A549 (cell line): ENCODE data around the gene RERE. TPM values are rescaled to one million over a fixed set of nuclear protein-coding genes. Genes with fewer than 3 reads are reported as not detected.

Experiments used
- ATAC-seq, 2 experiments: fragments of 200-7000 bp in 1 of 2; fragments of >200 bp in 1 of 2; cut with Nextera tagmentation in 1 of 2; cut with Tn5 transposase in 1 of 2; 3 replicates each; pipeline versions ENCODE4 v1.8.0 to v1.9.1; 2018 to 2020; ENCODE audit warnings: mild to moderate bottlenecking in 1 of 2, moderate library complexity in 1 of 2
- CTCF ChIA-PET: fragments of 300-600 bp; sonication (Branson Sonifier 250); formaldehyde crosslinking; extraction: SDS; loops from one replicate; lab custom pipeline; 2021; ENCODE audit warnings: antibody characterized with exemption, inconsistent platforms; lab: Yijun Ruan, JAX
- POLR2A ChIA-PET: fragments of 350-600 bp; formaldehyde crosslinking; extraction: SDS; loops from one replicate; lab custom pipeline; 2021; ENCODE audit warnings: antibody characterized with exemption, inconsistent platforms; lab: Yijun Ruan, JAX
- DNase-seq, 2 experiments: peaks; one replicate each; pipeline versions ENCODE4 v3.0.0 to v3.0.0-alpha.2; 2011 to 2016; ENCODE audit warnings: low read depth in 1 of 2, low spot score in 1 of 2
- FAIRE-seq: peaks from 2 replicates; lab custom pipeline; 2011; peaks lifted over from hg19 to GRCh38; lab: Jason Lieb, UNC
- H3K27ac ChIP-seq, 2 experiments: fragments of >200 bp; sonication (Bioruptor Twin); formaldehyde crosslinking; 3 replicates each; pipeline ENCODE4 v1.5.1; 2016 to 2017
- H3K4me1 ChIP-seq: fragments of >200 bp; sonication (Bioruptor Twin); formaldehyde crosslinking; 3 replicates; pipeline ENCODE4 v1.6.1; 2016
- H3K4me2 ChIP-seq: fragments of >200 bp; sonication (Bioruptor Twin); formaldehyde crosslinking; 3 replicates; pipeline ENCODE4 v1.6.1; 2016
- H3K4me3 ChIP-seq: fragments of >200 bp; sonication (Bioruptor Twin); formaldehyde crosslinking; 3 replicates; pipeline ENCODE4 v1.5.1; 2016
- H3K9me3 ChIP-seq: fragments of >200 bp; sonication (Bioruptor Twin); formaldehyde crosslinking; 3 replicates; pipeline ENCODE4 v1.6.1; 2016
- CEBPB ChIP-seq, 2 experiments: fragments of >200 bp in 1 of 2; sonication (Bioruptor Twin) in 1 of 2; formaldehyde crosslinking in 1 of 2; IDR thresholded peaks; 2 replicates each; pipeline ENCODE4 v1.6.1; 2012 to 2016
- CHD2 ChIP-seq: fragments of 150-350 bp; IDR thresholded peaks from 2 replicates; pipeline ENCODE4 v1.6.1; 2014; ENCODE audit warnings: low read length; ENCODE audit not compliant: partially characterized antibody
- CHD4 ChIP-seq: fragments of 200-600 bp; sonication (generic); IDR thresholded peaks from 2 replicates; pipeline ENCODE4 v1.6.1; 2016; ENCODE audit warnings: antibody characterized with exemption, mild to moderate bottlenecking, borderline replicate concordance
- EHMT2 ChIP-seq: fragments of 200-600 bp; sonication (generic); IDR thresholded peaks from 2 replicates; pipeline ENCODE4 v1.6.1; 2016; ENCODE audit warnings: antibody characterized with exemption, low read depth, mild to moderate bottlenecking, moderate library complexity
- EP300 ChIP-seq, 2 experiments: fragments of >200 bp; sonication (Bioruptor Twin); formaldehyde crosslinking; IDR thresholded peaks; 2 replicates in 1 of 2; 3 replicates in 1 of 2; pipeline ENCODE4 v1.6.1; 2016 to 2017
- FOSB ChIP-seq: fragments of 250-450 bp; sonication (Bioruptor Pico); IDR thresholded peaks from 2 replicates; pipeline ENCODE4 v1.5.0; 2020; ENCODE audit warnings: mild to moderate bottlenecking, moderate library complexity
- FOSL2 ChIP-seq, 2 experiments: fragments of 450-650 bp in 1 of 2; fragments of >200 bp in 1 of 2; sonication (Bioruptor Twin) in 1 of 2; formaldehyde crosslinking; IDR thresholded peaks; 2 replicates each; pipeline versions ENCODE4 v1.5.0 to v1.6.1; 2016 to 2020; ENCODE audit warnings: mild to moderate bottlenecking in 1 of 2, moderate library complexity in 1 of 2
- FOXS1 ChIP-seq: fragments of 250-450 bp; sonication (Bioruptor Pico); IDR thresholded peaks from 2 replicates; pipeline ENCODE4 v1.5.0; 2020; ENCODE audit warnings: mild to moderate bottlenecking, moderate library complexity
- HDAC2 ChIP-seq: fragments of 200-600 bp; sonication (generic); IDR thresholded peaks from 2 replicates; pipeline ENCODE4 v1.6.1; 2016
- HES2 ChIP-seq: fragments of >200 bp; sonication (Bioruptor Twin); formaldehyde crosslinking; IDR thresholded peaks from 2 replicates; pipeline ENCODE4 v1.6.1; 2016
- HEYL ChIP-seq: fragments of 250-450 bp; sonication (Bioruptor Pico); IDR thresholded peaks from 2 replicates; pipeline ENCODE4 v1.8.0; 2021; ENCODE audit warnings: mild to moderate bottlenecking, moderate library complexity
- HOXB5 ChIP-seq: fragments of 250-450 bp; sonication (Bioruptor Pico); IDR thresholded peaks from 2 replicates; pipeline ENCODE4 v1.5.0; 2020; ENCODE audit warnings: mild to moderate bottlenecking, moderate library complexity
- MAFK ChIP-seq: fragments of 450-650 bp; IDR thresholded peaks from 2 replicates; pipeline ENCODE4 v1.6.1; 2014; ENCODE audit not compliant: partially characterized antibody
- MYC ChIP-seq: IDR thresholded peaks from 2 replicates; pipeline ENCODE4 v1.6.1; 2012; ENCODE audit warnings: mild to moderate bottlenecking, inconsistent platforms, low read length, improper control_type of control experiment, borderline replicate concordance
- NR3C1 ChIP-seq: fragments of >200 bp; sonication (Bioruptor Twin); formaldehyde crosslinking; IDR thresholded peaks from 3 replicates; pipeline ENCODE4 v1.6.1; 2017
- PHF8 ChIP-seq: fragments of 200-600 bp; sonication (generic); IDR thresholded peaks from 2 replicates; pipeline ENCODE4 v1.6.1; 2016; ENCODE audit warnings: low read depth, mild to moderate bottlenecking, antibody characterized with exemption, moderate library complexity, borderline replicate concordance
- POLR2A ChIP-seq: IDR thresholded peaks from 2 replicates; pipeline ENCODE4 v1.6.1; 2012; ENCODE audit warnings: mild to moderate bottlenecking, low read length
- RAD21 ChIP-seq, 2 experiments: fragments of >200 bp in 1 of 2; sonication (Bioruptor Twin) in 1 of 2; formaldehyde crosslinking in 1 of 2; IDR thresholded peaks in 1 of 2; conservative IDR thresholded peaks in 1 of 2; 2 replicates in 1 of 2; 3 replicates in 1 of 2; pipeline ENCODE4 v1.6.1; 2012 to 2018; ENCODE audit warnings: inconsistent platforms in 1 of 2
- REST ChIP-seq: fragments of 200-600 bp; sonication (generic); IDR thresholded peaks from 2 replicates; pipeline ENCODE4 v1.6.1; 2016; ENCODE audit warnings: antibody characterized with exemption, mild to moderate bottlenecking, moderate library complexity
- TFCP2L1 ChIP-seq: fragments of 250-450 bp; sonication (Bioruptor Pico); IDR thresholded peaks from 2 replicates; pipeline ENCODE4 v1.5.0; 2021; ENCODE audit warnings: mild to moderate bottlenecking
- TP53 ChIP-seq: fragments of 250-450 bp; sonication (Bioruptor Pico); IDR thresholded peaks from 2 replicates; pipeline ENCODE4 v1.5.0; 2021; ENCODE audit warnings: mild to moderate bottlenecking, moderate library complexity
- WGBS: methylation state at CpG from one replicate; pipeline ENCODE4 v1.1.6; 2017; ENCODE audit errors: missing lambda C conversion rate; 5-methylcytosine and 5-hydroxymethylcytosine counted together
- polyA plus RNA-seq, 4 experiments: library from polyadenylated mRNA; depleted of rRNA in 3 of 4; stranded (reverse); fragments of >200 nt; fragmentation: RNase III in 1 of 4; extraction: RNeasy Plus Mini Kit Qiagen cat#74134 plus additional on column Dnase treatment in 1 of 4; gene quantifications; 2 replicates in 3 of 4; 3 replicates in 1 of 4; pipeline ENCODE4 v1.2.3, GENCODE V29; 2011 to 2017
- TF ChIP-seq, protein P1 (sequence below): IDR thresholded peaks from 2 replicates; pipeline ENCODE4 v1.6.1; 2012
- TF ChIP-seq, protein P2 (sequence below): fragments of >200 bp; sonication (Bioruptor Twin); formaldehyde crosslinking; IDR thresholded peaks from 3 replicates; pipeline ENCODE4 v1.6.1; 2016
- TF ChIP-seq, protein P3 (sequence below): fragments of 250-450 bp; sonication (Bioruptor Pico); IDR thresholded peaks from 2 replicates; pipeline ENCODE4 v1.5.0; 2020; ENCODE audit warnings: low read depth, mild to moderate bottlenecking, moderate library complexity
- TF ChIP-seq, protein P4 (sequence below): fragments of >200 bp; sonication (Bioruptor Twin); formaldehyde crosslinking; IDR thresholded peaks from 3 replicates; pipeline ENCODE4 v1.5.1; 2016

The RERE gene
- polyA plus RNA-seq, 2 of the 4 experiments (the other 2 are of a cell fraction), result 12.6 to 28.6 TPM

- TF ChIP-seq POLR2A (no peak), RAD21 (conservative IDR thresholded peaks at IDR 0.05 in 1 of 2, IDR thresholded peaks at IDR 0.05 in 1 of 2) (no peak)
These were observed 483.2 kb downstream of the RERE start (continued) for GRCh38 chr1:8334106-8334851.

DNA sequence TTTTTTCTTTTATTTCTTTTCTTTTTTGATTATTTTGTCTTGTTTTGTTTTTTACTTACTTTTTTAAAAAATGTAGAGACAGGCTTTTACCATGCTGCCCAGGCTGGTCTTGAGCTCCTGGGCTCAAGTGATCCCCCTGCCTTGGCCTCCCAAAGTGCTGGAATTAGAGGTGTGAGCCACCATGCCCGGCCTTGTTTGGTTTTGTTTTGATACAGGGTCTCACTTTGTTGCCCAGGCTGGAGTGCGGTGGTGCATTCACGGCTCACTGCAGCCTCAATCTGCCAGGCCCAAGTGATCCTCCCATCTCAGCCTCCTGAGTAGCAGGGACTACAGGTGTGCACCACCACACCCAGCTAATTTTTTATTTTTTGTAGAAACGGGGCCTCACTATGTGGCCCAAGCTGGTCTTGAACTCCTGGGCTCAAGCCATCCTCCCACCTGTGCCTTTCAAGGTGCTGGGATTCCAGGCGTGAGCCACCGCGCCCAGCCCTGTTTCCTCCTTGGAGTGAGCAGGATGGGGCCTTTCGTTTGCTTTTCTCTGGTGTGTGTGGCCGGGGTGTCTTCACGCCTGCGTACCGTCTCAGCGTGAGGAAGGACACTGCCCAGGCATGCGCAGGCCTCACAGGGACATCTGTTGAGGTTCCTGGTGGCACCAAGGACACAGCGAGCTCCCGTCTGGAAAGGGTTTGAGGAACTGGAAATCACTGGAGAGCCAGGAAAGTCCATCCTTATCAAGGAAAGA is 484.0 kb downstream of the RERE start:
- no peak overlapping the region for H3K4me2 ChIP-seq
- no peak overlapping the region for H3K4me3 ChIP-seq
- H3K9me3 ChIP-seq, result no peaks in the 10 kb centered on the region
- POLR2A ChIA-PET, result no interaction called here
- CTCF ChIA-PET, result interaction anchor here (0.6 to 2.6 kb wide), 6 partner anchors 16 to 505 kb away, joined by 3 to 9 read pairs (median 4); no protein-coding TSS in a partner anchor
- ATAC-seq (no peak), DNase-seq (no peak), FAIRE-seq (no peak)
- 92% methylated on average over 16 of the region's 16 CpGs for WGBS
- H3K4me1 ChIP-seq, result no peaks in the 10 kb centered on the region
- no peak for TF ChIP-seq POLR2A
- no peak for TF ChIP-seq FOSB (CRISPR knock-in tag)
- TF ChIP-seq TP53 (CRISPR knock-in tag), result no peak
- TF ChIP-seq, protein P1, sequence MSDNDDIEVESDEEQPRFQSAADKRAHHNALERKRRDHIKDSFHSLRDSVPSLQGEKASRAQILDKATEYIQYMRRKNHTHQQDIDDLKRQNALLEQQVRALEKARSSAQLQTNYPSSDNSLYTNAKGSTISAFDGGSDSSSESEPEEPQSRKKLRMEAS, result no peak
- TF ChIP-seq, protein P2, sequence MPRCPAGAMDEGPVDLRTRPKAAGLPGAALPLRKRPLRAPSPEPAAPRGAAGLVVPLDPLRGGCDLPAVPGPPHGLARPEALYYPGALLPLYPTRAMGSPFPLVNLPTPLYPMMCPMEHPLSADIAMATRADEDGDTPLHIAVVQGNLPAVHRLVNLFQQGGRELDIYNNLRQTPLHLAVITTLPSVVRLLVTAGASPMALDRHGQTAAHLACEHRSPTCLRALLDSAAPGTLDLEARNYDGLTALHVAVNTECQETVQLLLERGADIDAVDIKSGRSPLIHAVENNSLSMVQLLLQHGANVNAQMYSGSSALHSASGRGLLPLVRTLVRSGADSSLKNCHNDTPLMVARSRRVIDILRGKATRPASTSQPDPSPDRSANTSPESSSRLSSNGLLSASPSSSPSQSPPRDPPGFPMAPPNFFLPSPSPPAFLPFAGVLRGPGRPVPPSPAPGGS, result no peak
- no peak for TF ChIP-seq EP300 (IDR thresholded peaks at IDR 0.05)
- no peak for TF ChIP-seq EHMT2
- TF ChIP-seq MAFK, result no peak
- no peak for TF ChIP-seq FOSL2 (IDR thresholded peaks at IDR 0.05)
- no peak for TF ChIP-seq FOSL2 (CRISPR knock-in tag; IDR thresholded peaks at IDR 0.05)
- TF ChIP-seq CHD2, result no peak
- no peak for TF ChIP-seq CEBPB (IDR thresholded peaks at IDR 0.05)
- TF ChIP-seq FOXS1 (CRISPR knock-in tag), result no peak
- TF ChIP-seq, protein P3, sequence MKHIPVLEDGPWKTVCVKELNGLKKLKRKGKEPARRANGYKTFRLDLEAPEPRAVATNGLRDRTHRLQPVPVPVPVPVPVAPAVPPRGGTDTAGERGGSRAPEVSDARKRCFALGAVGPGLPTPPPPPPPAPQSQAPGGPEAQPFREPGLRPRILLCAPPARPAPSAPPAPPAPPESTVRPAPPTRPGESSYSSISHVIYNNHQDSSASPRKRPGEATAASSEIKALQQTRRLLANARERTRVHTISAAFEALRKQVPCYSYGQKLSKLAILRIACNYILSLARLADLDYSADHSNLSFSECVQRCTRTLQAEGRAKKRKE (CRISPR knock-in tag), result no peak
- TF ChIP-seq PHF8, result no peak
- no peak for TF ChIP-seq HEYL (CRISPR knock-in tag)
- no peak overlapping the region for H3K27ac ChIP-seq

- no peak for DNase-seq
- ATAC-seq, result no peak
- POLR2A ChIA-PET, result no interaction called here
- Histone ChIP-seq H3K9me3 (no peaks in the 10 kb centered on the region), H3K27ac (no peak overlapping the region), H3K4me2 (no peak overlapping the region), H3K4me3 (no peak overlapping the region), H3K4me1 (no peaks in the 10 kb centered on the region)
- CTCF ChIA-PET, result interaction anchor here (0.6 to 2.6 kb wide), 4 partner anchors 19 to 506 kb away, joined by 3 to 9 read pairs (median 6); no protein-coding TSS in a partner anchor
- FAIRE-seq, result no peak
- WGBS, result 95% methylated on average over 16 of the region's 16 CpGs
- TF ChIP-seq FOSB (CRISPR knock-in tag) (no peak), MYC (no peak), RAD21 (conservative IDR thresholded peaks at IDR 0.05 in 1 of 2, IDR thresholded peaks at IDR 0.05 in 1 of 2) (no peak), CHD4 (no peak), REST (no peak), NR3C1 (no peak), HDAC2 (no peak), PHF8 (no peak), TFCP2L1 (CRISPR knock-in tag) (no peak), HOXB5 (CRISPR knock-in tag) (no peak), HES2 (no peak)
- TF ChIP-seq, protein P4, sequence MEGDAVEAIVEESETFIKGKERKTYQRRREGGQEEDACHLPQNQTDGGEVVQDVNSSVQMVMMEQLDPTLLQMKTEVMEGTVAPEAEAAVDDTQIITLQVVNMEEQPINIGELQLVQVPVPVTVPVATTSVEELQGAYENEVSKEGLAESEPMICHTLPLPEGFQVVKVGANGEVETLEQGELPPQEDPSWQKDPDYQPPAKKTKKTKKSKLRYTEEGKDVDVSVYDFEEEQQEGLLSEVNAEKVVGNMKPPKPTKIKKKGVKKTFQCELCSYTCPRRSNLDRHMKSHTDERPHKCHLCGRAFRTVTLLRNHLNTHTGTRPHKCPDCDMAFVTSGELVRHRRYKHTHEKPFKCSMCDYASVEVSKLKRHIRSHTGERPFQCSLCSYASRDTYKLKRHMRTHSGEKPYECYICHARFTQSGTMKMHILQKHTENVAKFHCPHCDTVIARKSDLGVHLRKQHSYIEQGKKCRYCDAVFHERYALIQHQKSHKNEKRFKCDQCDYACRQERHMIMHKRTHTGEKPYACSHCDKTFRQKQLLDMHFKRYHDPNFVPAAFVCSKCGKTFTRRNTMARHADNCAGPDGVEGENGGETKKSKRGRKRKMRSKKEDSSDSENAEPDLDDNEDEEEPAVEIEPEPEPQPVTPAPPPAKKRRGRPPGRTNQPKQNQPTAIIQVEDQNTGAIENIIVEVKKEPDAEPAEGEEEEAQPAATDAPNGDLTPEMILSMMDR, result no peak
These were observed 484.6 kb downstream of the RERE start for GRCh38 chr1:8332806-8333205.
